ENCODE results near the gene JAZF1. TPM values are rescaled to one million over a fixed set of nuclear protein-coding genes. Genes with fewer than 3 reads are reported as not detected.

The JAZF1 gene
- total and polyA plus RNA-seq, 2 experiments from 2014 or later = 9.8 to 12.3 TPM

DNA sequence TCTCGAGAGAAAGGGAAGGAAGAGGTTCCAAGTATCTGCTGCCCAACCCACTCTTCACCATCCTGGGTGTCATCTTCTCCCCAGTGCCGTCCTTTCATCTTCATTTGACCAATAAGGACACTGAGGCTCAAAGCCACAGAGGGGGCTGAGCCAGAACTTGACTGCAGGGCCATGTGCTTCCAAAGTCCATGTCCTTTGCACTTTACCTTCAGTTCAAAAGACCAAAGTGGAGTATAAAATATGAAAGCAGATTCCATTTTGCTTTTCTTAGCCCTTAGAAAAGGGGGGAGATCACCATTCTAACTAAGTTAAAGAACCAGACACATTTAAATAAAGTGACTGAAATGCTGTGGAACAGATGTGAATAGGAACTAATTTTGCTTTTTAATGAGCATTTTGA, 56.2 kb downstream of the JAZF1 start:
- no peak overlapping the region for H3K27ac ChIP-seq
- no peak for DNase-seq (ENCODE audit: low read depth in 1 of 2, low spot score in 1 of 2)
- H3K4me3 ChIP-seq = no peak overlapping the region
- no peaks in the 10 kb centered on the region for H3K4me1 ChIP-seq (ENCODE audit: low read depth)
- TF ChIP-seq, protein P1, sequence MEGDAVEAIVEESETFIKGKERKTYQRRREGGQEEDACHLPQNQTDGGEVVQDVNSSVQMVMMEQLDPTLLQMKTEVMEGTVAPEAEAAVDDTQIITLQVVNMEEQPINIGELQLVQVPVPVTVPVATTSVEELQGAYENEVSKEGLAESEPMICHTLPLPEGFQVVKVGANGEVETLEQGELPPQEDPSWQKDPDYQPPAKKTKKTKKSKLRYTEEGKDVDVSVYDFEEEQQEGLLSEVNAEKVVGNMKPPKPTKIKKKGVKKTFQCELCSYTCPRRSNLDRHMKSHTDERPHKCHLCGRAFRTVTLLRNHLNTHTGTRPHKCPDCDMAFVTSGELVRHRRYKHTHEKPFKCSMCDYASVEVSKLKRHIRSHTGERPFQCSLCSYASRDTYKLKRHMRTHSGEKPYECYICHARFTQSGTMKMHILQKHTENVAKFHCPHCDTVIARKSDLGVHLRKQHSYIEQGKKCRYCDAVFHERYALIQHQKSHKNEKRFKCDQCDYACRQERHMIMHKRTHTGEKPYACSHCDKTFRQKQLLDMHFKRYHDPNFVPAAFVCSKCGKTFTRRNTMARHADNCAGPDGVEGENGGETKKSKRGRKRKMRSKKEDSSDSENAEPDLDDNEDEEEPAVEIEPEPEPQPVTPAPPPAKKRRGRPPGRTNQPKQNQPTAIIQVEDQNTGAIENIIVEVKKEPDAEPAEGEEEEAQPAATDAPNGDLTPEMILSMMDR (IDR thresholded peaks at IDR 0.05; ENCODE audit: low read depth, low read length) = no peak
- no peaks in the 10 kb centered on the region for H3K9me3 ChIP-seq (ENCODE audit: low read depth)
- H3K36me3 ChIP-seq = no peaks in the 10 kb centered on the region
- H3K27me3 ChIP-seq = no peaks in the 10 kb centered on the region

DNA sequence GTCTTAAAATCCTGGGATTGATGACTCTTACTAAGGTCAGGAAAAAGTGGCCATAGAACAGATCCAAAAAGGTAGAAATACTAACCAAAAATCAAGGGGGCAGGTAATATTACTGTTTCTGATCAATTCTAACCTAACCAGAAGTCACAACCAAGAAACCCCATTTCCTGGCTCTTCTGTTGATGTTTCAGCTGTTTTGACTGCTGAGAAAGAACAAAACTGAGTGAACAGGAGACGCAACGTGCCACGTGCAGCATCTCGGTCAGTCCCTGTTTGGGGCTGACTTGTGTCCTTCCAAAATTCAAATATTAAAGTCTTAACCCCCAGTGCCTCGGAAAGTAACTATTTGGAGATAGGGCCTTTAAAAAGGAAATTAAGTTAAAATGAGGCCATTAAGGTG, 56.8 kb downstream of the JAZF1 start:
- H3K36me3 ChIP-seq = no peaks in the 10 kb centered on the region
- TF ChIP-seq, protein P1 (IDR thresholded peaks at IDR 0.05; ENCODE audit: low read depth, low read length) = no peak

DNA sequence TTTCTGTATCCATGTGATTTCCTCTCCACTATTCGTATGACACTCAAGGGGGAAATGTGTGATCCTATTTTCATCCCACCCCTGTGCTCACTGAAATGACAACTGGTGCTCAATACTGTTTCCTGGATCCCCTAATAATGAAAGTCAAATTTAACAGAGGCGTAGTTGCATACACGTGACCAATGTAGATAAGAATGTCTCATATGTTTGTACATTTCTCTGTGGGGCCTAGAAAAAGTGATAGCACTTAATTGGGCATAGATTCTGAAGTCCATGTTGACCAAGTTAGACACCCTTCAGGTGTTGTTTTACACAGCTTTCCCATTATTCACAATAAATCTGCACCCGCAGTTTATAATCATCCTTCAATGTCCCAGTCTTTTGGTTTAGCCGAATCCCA, 59.1 kb downstream of the JAZF1 start:
- TF ChIP-seq, protein P1 (IDR thresholded peaks at IDR 0.05; ENCODE audit: low read depth, low read length) = no peak
- H3K36me3 ChIP-seq = no peaks in the 10 kb centered on the region
- no peaks in the 10 kb centered on the region for H3K4me1 ChIP-seq (ENCODE audit: low read depth)
- DNase-seq (ENCODE audit: low read depth in 1 of 2, low spot score in 1 of 2) = no peak
- H3K27ac ChIP-seq = no peak overlapping the region
- H3K9me3 ChIP-seq (ENCODE audit: low read depth) = no peaks in the 10 kb centered on the region
- H3K27me3 ChIP-seq = no peaks in the 10 kb centered on the region
- H3K4me3 ChIP-seq = no peak overlapping the region

More for the DNA sequence above, 56.8 kb downstream of the JAZF1 start:
- Histone ChIP-seq H3K27me3 (no peaks in the 10 kb centered on the region), H3K4me3 (no peak overlapping the region), H3K4me1 (ENCODE audit: low read depth) (no peaks in the 10 kb centered on the region), H3K9me3 (ENCODE audit: low read depth) (no peaks in the 10 kb centered on the region), H3K27ac (no peak overlapping the region)
- no peak for DNase-seq (ENCODE audit: low read depth in 1 of 2, low spot score in 1 of 2)

DNA sequence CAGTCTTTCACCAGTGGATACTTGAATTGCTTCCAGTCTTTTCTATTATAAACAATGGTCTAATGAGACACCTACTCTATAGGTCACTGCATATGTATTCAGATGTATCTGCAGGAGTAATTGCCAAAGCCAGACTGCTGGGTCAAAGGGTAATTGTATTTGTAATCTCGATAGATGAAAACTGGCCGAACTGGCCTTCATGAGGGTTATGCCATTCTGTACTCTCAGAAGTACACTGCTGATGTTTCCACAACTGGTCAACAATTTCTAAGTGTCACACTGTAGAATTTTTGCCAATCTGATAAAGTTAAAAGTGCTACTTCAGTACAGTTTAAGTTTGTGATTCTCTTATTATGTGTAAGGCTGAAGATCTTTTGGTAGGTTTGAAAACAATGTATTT, 64.6 kb downstream of the JAZF1 start:
- H3K4me3 ChIP-seq = no peak overlapping the region
- DNase-seq (ENCODE audit: low read depth in 1 of 2, low spot score in 1 of 2) = no peak
- no peaks in the 10 kb centered on the region for H3K9me3 ChIP-seq (ENCODE audit: low read depth)
- no peaks in the 10 kb centered on the region for H3K27me3 ChIP-seq
- H3K36me3 ChIP-seq = no peaks in the 10 kb centered on the region
- H3K27ac ChIP-seq = no peak overlapping the region
- H3K4me1 ChIP-seq (ENCODE audit: low read depth) = peaks cover 24% of the 10 kb centered on the region
- TF ChIP-seq, protein P1 (IDR thresholded peaks at IDR 0.05; ENCODE audit: low read depth, low read length) = no peak

DNA sequence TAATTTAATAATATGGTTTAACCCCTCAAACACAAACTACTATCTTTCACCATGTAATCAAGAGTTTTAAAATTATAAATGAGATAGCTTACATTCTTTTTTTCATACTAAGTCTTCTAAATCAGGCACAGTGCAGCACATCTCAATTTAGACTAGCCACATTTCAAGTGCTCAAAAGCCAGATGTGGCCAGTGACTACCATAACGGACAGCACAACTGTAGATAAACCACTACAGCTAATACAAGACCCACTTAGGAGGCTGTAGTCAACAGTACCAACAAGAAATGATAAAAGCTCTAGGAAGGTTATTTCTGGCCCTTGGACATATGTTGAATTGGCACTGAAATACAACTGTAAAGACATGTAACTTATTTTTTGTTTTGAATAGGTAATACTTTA, 65.3 kb downstream of the JAZF1 start:
- Histone ChIP-seq H3K4me3 (no peak overlapping the region), H3K27ac (peak overlapping the region; percentile 24)
- DNase-seq (ENCODE audit: low read depth in 1 of 2, low spot score in 1 of 2) = no peak

More for the DNA sequence above, 65.3 kb downstream of the JAZF1 start:
- Histone ChIP-seq H3K4me1 (ENCODE audit: low read depth) (peaks cover 24% of the 10 kb centered on the region), H3K36me3 (no peaks in the 10 kb centered on the region), H3K27me3 (no peaks in the 10 kb centered on the region), H3K9me3 (ENCODE audit: low read depth) (no peaks in the 10 kb centered on the region)
- TF ChIP-seq, protein P1 (IDR thresholded peaks at IDR 0.05; ENCODE audit: low read depth, low read length) = no peak

Data from cardiac muscle cell (in vitro differentiated cells and primary cell).